ENCODE measurements around the gene TM9SF2.

GRCh38 chr13:99527301-99527700 is 26.0 kb downstream of the TM9SF2 start:
- TF ChIP-seq, protein P1, sequence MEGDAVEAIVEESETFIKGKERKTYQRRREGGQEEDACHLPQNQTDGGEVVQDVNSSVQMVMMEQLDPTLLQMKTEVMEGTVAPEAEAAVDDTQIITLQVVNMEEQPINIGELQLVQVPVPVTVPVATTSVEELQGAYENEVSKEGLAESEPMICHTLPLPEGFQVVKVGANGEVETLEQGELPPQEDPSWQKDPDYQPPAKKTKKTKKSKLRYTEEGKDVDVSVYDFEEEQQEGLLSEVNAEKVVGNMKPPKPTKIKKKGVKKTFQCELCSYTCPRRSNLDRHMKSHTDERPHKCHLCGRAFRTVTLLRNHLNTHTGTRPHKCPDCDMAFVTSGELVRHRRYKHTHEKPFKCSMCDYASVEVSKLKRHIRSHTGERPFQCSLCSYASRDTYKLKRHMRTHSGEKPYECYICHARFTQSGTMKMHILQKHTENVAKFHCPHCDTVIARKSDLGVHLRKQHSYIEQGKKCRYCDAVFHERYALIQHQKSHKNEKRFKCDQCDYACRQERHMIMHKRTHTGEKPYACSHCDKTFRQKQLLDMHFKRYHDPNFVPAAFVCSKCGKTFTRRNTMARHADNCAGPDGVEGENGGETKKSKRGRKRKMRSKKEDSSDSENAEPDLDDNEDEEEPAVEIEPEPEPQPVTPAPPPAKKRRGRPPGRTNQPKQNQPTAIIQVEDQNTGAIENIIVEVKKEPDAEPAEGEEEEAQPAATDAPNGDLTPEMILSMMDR (IDR thresholded peaks at IDR 0.05; ENCODE audit: insufficient read depth, low read length, poor library complexity, severe bottlenecking) = no peak
- no peak for TF ChIP-seq EZH2phosphoT487 (conservative IDR thresholded peaks at IDR 0.05; ENCODE audit: low read length)
